OCI-LY3 (cell line): ENCODE results near the gene SIK3.

Experiments used
- H2AFZ ChIP-seq: fragments of 200-600, 300-600 bp; shearing (Covaris generic); 2 replicates; pipeline ENCODE4 v1.6.0; 2014; ENCODE audit warnings: antibody characterized with exemption, low read depth, low read length
- H3K27ac ChIP-seq: fragments of 200-600, 300-600 bp; sonication (generic); 2 replicates; pipeline ENCODE4 v1.5.1; 2014; ENCODE audit warnings: mild to moderate bottlenecking, low read length, moderate library complexity, mixed read lengths
- H3K27me3 ChIP-seq: fragments of 200-600, 300-600 bp; sonication (generic); 2 replicates; pipeline ENCODE4 v1.6.1; 2014; ENCODE audit warnings: low read depth, low read length, mixed read lengths
- H3K36me3 ChIP-seq: fragments of 200-600, 300-600 bp; sonication (generic); replicated peaks from 2 replicates; pipeline ENCODE3; 2014; ENCODE audit warnings: low read depth, low read length, mixed read lengths
- H3K4me1 ChIP-seq: fragments of 300-600, 200-600 bp; sonication (generic); 2 replicates; pipeline ENCODE4 v1.6.1; 2014; ENCODE audit warnings: low read length, mixed read lengths
- H3K4me2 ChIP-seq: fragments of 200-600, 300-600 bp; sonication (generic); 2 replicates; pipeline ENCODE4 v1.6.1; 2014; ENCODE audit warnings: low read length, mixed read lengths
- H3K4me3 ChIP-seq: fragments of 300-600, 200-600 bp; sonication (generic); 2 replicates; pipeline ENCODE4 v1.5.1; 2014; ENCODE audit warnings: antibody characterized with exemption, mild to moderate bottlenecking, low read length, moderate library complexity
- H3K79me2 ChIP-seq: fragments of 300-600, 200-600 bp; shearing (Covaris generic); 2 replicates; pipeline ENCODE4 v1.6.1; 2014; ENCODE audit warnings: mild to moderate bottlenecking, low read length, mixed read lengths
- H3K9ac ChIP-seq: fragments of 300-600, 200-600 bp; shearing (Covaris generic); 2 replicates; pipeline ENCODE4 v1.6.0; 2014; ENCODE audit warnings: mild to moderate bottlenecking, low read length, moderate library complexity
- H3K9me3 ChIP-seq: fragments of 200-600, 300-600 bp; shearing (Covaris generic); 2 replicates; pipeline ENCODE4 v1.6.1; 2014; ENCODE audit warnings: low read length, mixed read lengths; ENCODE audit not compliant: insufficient read depth
- H4K20me1 ChIP-seq: fragments of 200-600, 300-600 bp; sonication (generic); 2 replicates; pipeline ENCODE4 v1.6.1; 2016; ENCODE audit warnings: low read length, mixed read lengths; ENCODE audit not compliant: insufficient read depth
- EZH2phosphoT487 ChIP-seq: fragments of 200-600 bp; shearing (Covaris generic); IDR thresholded peaks from 2 replicates; pipeline ENCODE4 v1.6.1; 2018; ENCODE audit warnings: antibody characterized with exemption, mixed run types, low read depth
- TF ChIP-seq, protein P1 (sequence below): fragments of 200-600, 300-600 bp; sonication (generic); IDR thresholded peaks from 2 replicates; pipeline ENCODE4 v1.5.1; 2014; ENCODE audit warnings: antibody characterized with exemption, low read length, low read depth

The SIK3 gene

DNA sequence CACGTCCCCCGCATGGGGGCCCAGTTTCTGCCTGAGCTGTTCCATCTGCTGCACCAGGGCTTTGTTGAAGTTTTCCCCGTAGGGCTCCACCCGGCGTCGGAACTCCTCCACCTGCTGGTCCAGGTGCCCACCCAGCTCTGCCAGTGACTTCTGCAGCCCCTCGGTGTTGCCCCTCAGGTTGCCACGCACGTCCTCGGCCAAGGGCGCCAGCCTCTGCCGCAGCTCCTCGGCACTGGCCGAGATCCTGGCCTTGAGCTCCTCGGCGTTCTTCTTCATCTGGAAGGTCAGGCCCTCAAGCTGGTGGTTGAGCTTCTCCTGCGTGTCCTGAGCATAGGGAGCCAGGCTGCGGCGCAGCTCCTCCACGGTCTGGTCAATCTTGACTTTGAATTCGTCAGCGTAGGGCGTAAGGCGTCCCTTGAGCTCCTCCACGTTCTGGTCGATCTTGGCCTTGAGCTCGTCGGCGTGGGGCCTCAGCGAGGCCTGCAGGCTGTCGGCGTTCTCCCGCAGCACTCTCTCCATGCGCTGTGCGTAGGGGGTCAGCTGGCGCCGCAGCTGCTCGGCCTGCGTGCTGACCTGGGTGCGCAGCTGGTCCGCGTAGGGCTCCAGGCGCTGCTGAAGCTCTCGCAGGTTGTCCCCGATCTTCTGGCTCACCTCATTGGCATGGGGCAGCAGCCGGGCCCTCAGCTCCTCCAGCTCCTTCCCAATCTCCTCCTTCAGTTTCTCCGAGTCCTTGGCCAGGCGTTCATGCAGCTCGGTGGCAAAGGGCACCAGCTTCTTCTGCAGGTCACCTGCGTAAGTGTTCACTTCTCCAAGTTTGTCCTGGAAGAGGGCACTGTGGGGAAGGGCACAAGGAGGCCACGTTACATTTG lies 276.9 kb downstream of the SIK3 start:
- peaks cover 3% of the 10 kb centered on the region; the same call in 1 of the 2 replicates for H3K4me1 ChIP-seq
- TF ChIP-seq, protein P1, sequence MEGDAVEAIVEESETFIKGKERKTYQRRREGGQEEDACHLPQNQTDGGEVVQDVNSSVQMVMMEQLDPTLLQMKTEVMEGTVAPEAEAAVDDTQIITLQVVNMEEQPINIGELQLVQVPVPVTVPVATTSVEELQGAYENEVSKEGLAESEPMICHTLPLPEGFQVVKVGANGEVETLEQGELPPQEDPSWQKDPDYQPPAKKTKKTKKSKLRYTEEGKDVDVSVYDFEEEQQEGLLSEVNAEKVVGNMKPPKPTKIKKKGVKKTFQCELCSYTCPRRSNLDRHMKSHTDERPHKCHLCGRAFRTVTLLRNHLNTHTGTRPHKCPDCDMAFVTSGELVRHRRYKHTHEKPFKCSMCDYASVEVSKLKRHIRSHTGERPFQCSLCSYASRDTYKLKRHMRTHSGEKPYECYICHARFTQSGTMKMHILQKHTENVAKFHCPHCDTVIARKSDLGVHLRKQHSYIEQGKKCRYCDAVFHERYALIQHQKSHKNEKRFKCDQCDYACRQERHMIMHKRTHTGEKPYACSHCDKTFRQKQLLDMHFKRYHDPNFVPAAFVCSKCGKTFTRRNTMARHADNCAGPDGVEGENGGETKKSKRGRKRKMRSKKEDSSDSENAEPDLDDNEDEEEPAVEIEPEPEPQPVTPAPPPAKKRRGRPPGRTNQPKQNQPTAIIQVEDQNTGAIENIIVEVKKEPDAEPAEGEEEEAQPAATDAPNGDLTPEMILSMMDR: no peak
- TF ChIP-seq EZH2phosphoT487: no peak
- H3K9ac ChIP-seq: no peak overlapping the region
- no peak overlapping the region for H2AFZ ChIP-seq
- H3K4me3 ChIP-seq: no peak overlapping the region
- H3K79me2 ChIP-seq: no peaks in the 10 kb centered on the region
- H3K27me3 ChIP-seq: no peaks in the 10 kb centered on the region
- H3K36me3 ChIP-seq: no peaks in the 10 kb centered on the region
- no peaks in the 10 kb centered on the region for H3K9me3 ChIP-seq
- no peak overlapping the region for H3K27ac ChIP-seq
- no peak overlapping the region for H3K4me2 ChIP-seq
- H4K20me1 ChIP-seq: no peaks in the 10 kb centered on the region

DNA sequence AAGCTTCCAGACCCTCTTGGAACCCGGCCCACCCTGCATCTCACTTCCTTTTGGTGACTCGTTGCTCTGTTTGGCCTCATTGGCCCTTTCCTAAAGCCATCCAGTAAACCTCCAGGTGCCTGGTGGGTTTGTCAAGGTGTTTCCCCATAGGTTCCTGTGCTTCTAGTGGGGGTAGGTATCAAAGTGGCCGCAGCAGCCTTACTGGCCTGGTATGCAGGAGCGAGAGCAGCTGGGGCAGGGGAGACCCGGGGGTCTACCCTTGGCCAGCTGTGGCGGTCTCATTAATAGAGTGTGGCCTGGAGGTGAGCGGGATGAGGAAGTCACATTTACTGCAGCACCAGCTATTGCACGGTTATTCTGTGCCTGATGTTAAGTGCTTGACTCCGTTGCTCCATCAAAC lies 279.2 kb downstream of the SIK3 start:
- H3K9me3 ChIP-seq: no peaks in the 10 kb centered on the region
- H3K4me3 ChIP-seq: no peak overlapping the region
- no peaks in the 10 kb centered on the region for H3K79me2 ChIP-seq
- no peak overlapping the region for H3K9ac ChIP-seq
- no peaks in the 10 kb centered on the region for H4K20me1 ChIP-seq
- no peaks in the 10 kb centered on the region for H3K27me3 ChIP-seq
- no peak overlapping the region for H3K4me2 ChIP-seq
- peaks cover 7% of the 10 kb centered on the region; the same call in 1 of the 2 replicates for H3K4me1 ChIP-seq
- no peaks in the 10 kb centered on the region for H3K36me3 ChIP-seq
- TF ChIP-seq, protein P1: no peak
- TF ChIP-seq EZH2phosphoT487: no peak
- H3K27ac ChIP-seq: no peak overlapping the region
- H2AFZ ChIP-seq: no peak overlapping the region

DNA sequence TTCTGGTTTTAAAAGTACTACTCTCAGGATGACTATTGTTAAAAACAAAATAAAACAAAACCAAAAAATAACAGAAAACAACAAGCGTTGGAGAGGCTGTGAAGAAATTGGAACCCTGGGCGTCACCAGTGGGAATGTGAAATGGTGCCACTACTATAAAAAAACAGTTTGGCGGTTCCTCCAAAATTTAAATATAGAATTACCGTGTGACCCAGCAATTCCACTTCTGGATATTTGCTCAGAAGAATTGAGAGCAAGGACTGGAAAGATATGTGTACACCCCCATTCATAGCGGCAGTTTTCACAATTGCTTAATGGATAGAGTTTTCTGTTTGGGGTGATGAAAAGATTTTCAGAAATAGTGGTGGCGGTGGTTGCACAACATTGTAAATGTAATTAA lies 283.7 kb downstream of the SIK3 start:
- no peaks in the 10 kb centered on the region for H3K9me3 ChIP-seq
- H3K27ac ChIP-seq: no peak overlapping the region
- no peaks in the 10 kb centered on the region for H3K27me3 ChIP-seq
- H3K4me3 ChIP-seq: no peak overlapping the region
- H2AFZ ChIP-seq: no peak overlapping the region
- H3K79me2 ChIP-seq: no peaks in the 10 kb centered on the region
- H4K20me1 ChIP-seq: no peaks in the 10 kb centered on the region
- H3K36me3 ChIP-seq: no peaks in the 10 kb centered on the region
- TF ChIP-seq EZH2phosphoT487: no peak
- TF ChIP-seq, protein P1: no peak
- H3K4me1 ChIP-seq: peaks cover 21% of the 10 kb centered on the region
- H3K4me2 ChIP-seq: no peak overlapping the region
- H3K9ac ChIP-seq: no peak overlapping the region

DNA sequence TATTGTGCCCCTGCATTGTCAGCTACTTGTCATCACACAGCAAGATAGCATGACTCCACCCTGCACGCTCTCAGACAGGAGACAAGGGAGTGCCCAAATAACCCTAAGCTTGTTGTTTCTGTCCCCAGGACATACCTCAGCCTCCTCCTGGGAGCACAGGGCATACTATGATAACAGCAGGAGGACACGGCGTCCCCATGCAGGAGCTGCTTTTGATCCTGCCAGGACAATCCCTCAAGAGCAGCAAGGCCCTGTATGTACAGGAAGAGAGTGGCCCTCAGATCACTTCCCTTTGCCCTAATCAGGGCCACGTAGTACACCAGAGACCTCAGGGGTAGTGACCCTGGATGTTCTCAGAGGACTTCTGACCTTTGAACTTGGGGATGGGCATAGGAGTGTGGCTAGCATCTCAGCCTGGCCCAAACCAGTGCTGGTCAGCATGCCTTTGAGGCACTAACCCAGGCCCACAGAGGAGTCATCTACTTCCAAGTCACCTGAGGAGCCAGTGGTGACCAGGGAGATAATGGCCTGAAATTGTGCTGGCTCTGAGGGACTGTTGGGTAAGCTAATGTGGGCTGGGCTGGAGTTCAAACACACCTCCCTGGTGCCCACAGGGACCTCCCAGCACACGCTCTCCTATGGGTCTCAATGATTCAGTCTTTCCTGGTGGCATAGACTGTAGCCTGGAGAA lies 284.3 kb downstream of the SIK3 start:
- Histone ChIP-seq H2AFZ (no peak overlapping the region), H3K4me1 (peaks cover 19% of the 10 kb centered on the region), H3K4me2 (no peak overlapping the region), H3K79me2 (no peaks in the 10 kb centered on the region), H4K20me1 (no peaks in the 10 kb centered on the region), H3K36me3 (no peaks in the 10 kb centered on the region), H3K4me3 (no peak overlapping the region), H3K9ac (no peak overlapping the region), H3K27me3 (no peaks in the 10 kb centered on the region), H3K9me3 (no peaks in the 10 kb centered on the region), H3K27ac (no peak overlapping the region)
- TF ChIP-seq, protein P1: no peak
- no peak for TF ChIP-seq EZH2phosphoT487
